KMS-11 (cell line): ENCODE data around the gene KLHL18.

ENCODE experiments used
- H2AFZ ChIP-seq: fragments of 200-600 bp; sonication (generic); 2 replicates; pipeline ENCODE4 v1.6.1; 2016; ENCODE audit warnings: antibody characterized with exemption, mixed run types, low read depth
- H3K27ac ChIP-seq: fragments of 200-600 bp; sonication (generic); 2 replicates; pipeline ENCODE4 v1.6.1; 2016; ENCODE audit warnings: mild to moderate bottlenecking, mixed run types
- H3K27me3 ChIP-seq: fragments of 200-600 bp; sonication (generic); 2 replicates; pipeline ENCODE4 v1.6.1; 2017; ENCODE audit warnings: mild to moderate bottlenecking, low read depth, mixed run types, moderate library complexity; ENCODE audit not compliant: insufficient read depth
- H3K36me3 ChIP-seq: fragments of 200-600 bp; sonication (generic); 2 replicates; pipeline ENCODE4 v1.6.1; 2017; ENCODE audit warnings: mild to moderate bottlenecking, mixed run types; ENCODE audit not compliant: insufficient read depth
- H3K4me1 ChIP-seq: fragments of 200-600 bp; sonication (generic); 2 replicates; pipeline ENCODE4 v1.6.1; 2016; ENCODE audit warnings: mild to moderate bottlenecking, low read depth, mixed run types; ENCODE audit not compliant: poor library complexity, severe bottlenecking
- H3K4me2 ChIP-seq: fragments of 200-600 bp; sonication (generic); 2 replicates; pipeline ENCODE4 v1.7.0; 2016; ENCODE audit warnings: mild to moderate bottlenecking, mixed run types
- H3K4me3 ChIP-seq: fragments of 200-600 bp; sonication (generic); IDR thresholded peaks from 2 replicates; pipeline ENCODE4 v1.6.1; 2017; ENCODE audit warnings: low read depth, low read length, mixed read lengths; ENCODE audit not compliant: insufficient read depth
- H3K79me2 ChIP-seq: fragments of 200-600 bp; sonication (generic); 2 replicates; pipeline ENCODE4 v1.6.1; 2016; ENCODE audit warnings: low read depth, mixed run types; ENCODE audit not compliant: insufficient read depth
- H3K9ac ChIP-seq: fragments of 200-600 bp; sonication (generic); 2 replicates; pipeline ENCODE4 v1.6.1; 2016; ENCODE audit warnings: mild to moderate bottlenecking, mixed run types
- H4K20me1 ChIP-seq: fragments of 200-600 bp; sonication (generic); 2 replicates; pipeline ENCODE4 v1.6.1; 2016; ENCODE audit warnings: mild to moderate bottlenecking, mixed run types; ENCODE audit not compliant: insufficient read depth
- TF ChIP-seq, protein P1 (sequence below): fragments of 200-600 bp; sonication (generic); conservative IDR thresholded peaks from 2 replicates; pipeline ENCODE4 v1.6.1; 2017; ENCODE audit warnings: low read depth, mild to moderate bottlenecking, antibody characterized with exemption, low read length, moderate library complexity, mixed read lengths

KLHL18 gene

GRCh38 chr3:47270526-47270925 lies 12.2 kb upstream of the KLHL18 start:
- TF ChIP-seq, protein P1, sequence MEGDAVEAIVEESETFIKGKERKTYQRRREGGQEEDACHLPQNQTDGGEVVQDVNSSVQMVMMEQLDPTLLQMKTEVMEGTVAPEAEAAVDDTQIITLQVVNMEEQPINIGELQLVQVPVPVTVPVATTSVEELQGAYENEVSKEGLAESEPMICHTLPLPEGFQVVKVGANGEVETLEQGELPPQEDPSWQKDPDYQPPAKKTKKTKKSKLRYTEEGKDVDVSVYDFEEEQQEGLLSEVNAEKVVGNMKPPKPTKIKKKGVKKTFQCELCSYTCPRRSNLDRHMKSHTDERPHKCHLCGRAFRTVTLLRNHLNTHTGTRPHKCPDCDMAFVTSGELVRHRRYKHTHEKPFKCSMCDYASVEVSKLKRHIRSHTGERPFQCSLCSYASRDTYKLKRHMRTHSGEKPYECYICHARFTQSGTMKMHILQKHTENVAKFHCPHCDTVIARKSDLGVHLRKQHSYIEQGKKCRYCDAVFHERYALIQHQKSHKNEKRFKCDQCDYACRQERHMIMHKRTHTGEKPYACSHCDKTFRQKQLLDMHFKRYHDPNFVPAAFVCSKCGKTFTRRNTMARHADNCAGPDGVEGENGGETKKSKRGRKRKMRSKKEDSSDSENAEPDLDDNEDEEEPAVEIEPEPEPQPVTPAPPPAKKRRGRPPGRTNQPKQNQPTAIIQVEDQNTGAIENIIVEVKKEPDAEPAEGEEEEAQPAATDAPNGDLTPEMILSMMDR = no peak
- Histone ChIP-seq H3K27ac (no peak overlapping the region), H3K36me3 (no peaks in the 10 kb centered on the region), H3K9ac (no peak overlapping the region), H2AFZ (no peak overlapping the region), H3K4me1 (peaks cover 18% of the 10 kb centered on the region), H3K4me3 (no peak overlapping the region), H3K27me3 (no peaks in the 10 kb centered on the region), H3K4me2 (no peak overlapping the region), H4K20me1 (no peaks in the 10 kb centered on the region), H3K79me2 (no peaks in the 10 kb centered on the region)

DNA sequence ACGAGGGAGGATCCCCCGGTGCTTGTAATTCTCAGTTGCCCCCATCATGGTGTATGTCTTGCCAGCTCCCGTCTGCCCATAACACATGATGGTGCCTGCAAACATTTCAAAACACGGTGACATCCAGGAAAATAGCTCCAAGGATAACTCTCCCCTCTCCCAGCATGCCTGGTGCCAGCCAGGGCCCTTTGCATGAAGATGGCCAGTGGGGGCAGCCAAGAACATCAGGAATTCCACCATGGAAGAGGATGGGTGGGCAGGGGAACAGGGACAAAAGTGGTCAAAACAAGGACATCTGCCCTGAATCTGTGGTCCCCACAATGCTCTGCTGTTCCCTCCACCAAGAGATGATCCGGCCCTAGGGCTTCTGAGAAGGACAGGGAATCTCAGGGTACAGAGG lies 9.2 kb upstream of the KLHL18 start:
- Histone ChIP-seq H3K4me1 (no peaks in the 10 kb centered on the region), H3K27me3 (no peaks in the 10 kb centered on the region), H2AFZ (no peak overlapping the region), H3K27ac (no peak overlapping the region), H3K4me2 (no peak overlapping the region), H4K20me1 (no peaks in the 10 kb centered on the region), H3K4me3 (no peak overlapping the region), H3K9ac (no peak overlapping the region), H3K36me3 (no peaks in the 10 kb centered on the region), H3K79me2 (no peaks in the 10 kb centered on the region)
- TF ChIP-seq, protein P1 = no peak

GRCh38 chr3:47274652-47275051 lies 8.1 kb upstream of the KLHL18 start:
- H3K4me2 ChIP-seq = no peak overlapping the region
- H4K20me1 ChIP-seq = no peaks in the 10 kb centered on the region
- H2AFZ ChIP-seq = no peak overlapping the region
- no peaks in the 10 kb centered on the region for H3K27me3 ChIP-seq
- TF ChIP-seq, protein P1 = no peak
- no peak overlapping the region for H3K4me3 ChIP-seq
- H3K27ac ChIP-seq = no peak overlapping the region
- no peaks in the 10 kb centered on the region for H3K36me3 ChIP-seq
- no peak overlapping the region for H3K9ac ChIP-seq
- H3K4me1 ChIP-seq = no peaks in the 10 kb centered on the region
- H3K79me2 ChIP-seq = no peaks in the 10 kb centered on the region

GRCh38 chr3:47276558-47276957 lies 6.2 kb upstream of the KLHL18 start:
- no peak overlapping the region for H3K9ac ChIP-seq

More at GRCh38 chr3:47276558-47276957, 6.2 kb upstream of the KLHL18 start:
- TF ChIP-seq, protein P1 = no peak
- no peaks in the 10 kb centered on the region for H3K4me1 ChIP-seq
- H3K27me3 ChIP-seq = no peaks in the 10 kb centered on the region
- no peaks in the 10 kb centered on the region for H3K79me2 ChIP-seq
- H4K20me1 ChIP-seq = no peaks in the 10 kb centered on the region
- H3K36me3 ChIP-seq = no peaks in the 10 kb centered on the region
- no peak overlapping the region for H3K27ac ChIP-seq
- H2AFZ ChIP-seq = no peak overlapping the region
- no peak overlapping the region for H3K4me3 ChIP-seq
- H3K4me2 ChIP-seq = no peak overlapping the region
